RWPE2 (cell line): ENCODE measurements around the gene CERK.
A peak's percentile ranks its signal among the peaks of the same experiment; 100 is the strongest.

ENCODE experiments used
- ATAC-seq: fragments of 200-7000 bp; cut with Tn5 transposase; 3 replicates; pipeline ENCODE4 v1.9.1; 2021; ENCODE audit warnings: low read depth
- DNase-seq: peaks from one replicate; pipeline ENCODE4 v3.0.0-alpha.2; 2020; ENCODE audit warnings: low spot score
- H3K27ac ChIP-seq: fragments of 450-650 bp; 2 replicates; pipeline ENCODE4 v1.5.1; 2017; ENCODE audit warnings: mild to moderate bottlenecking; ENCODE audit not compliant: poor library complexity, severe bottlenecking
- H3K27me3 ChIP-seq: fragments of 250-450 bp; sonication (Bioruptor Pico); 2 replicates; pipeline ENCODE4 v1.5.1; 2021; ENCODE audit warnings: mild to moderate bottlenecking, moderate library complexity; ENCODE audit not compliant: insufficient read depth, poor library complexity, severe bottlenecking
- H3K36me3 ChIP-seq: fragments of 250-450 bp; sonication (Bioruptor Pico); 2 replicates; pipeline ENCODE4 v1.5.1; 2020; ENCODE audit warnings: low read depth, mild to moderate bottlenecking, moderate library complexity
- H3K4me1 ChIP-seq: fragments of 250-450 bp; sonication (Bioruptor Pico); 2 replicates; pipeline ENCODE4 v1.5.1; 2021; ENCODE audit warnings: mild to moderate bottlenecking, moderate library complexity; ENCODE audit not compliant: insufficient read depth, poor library complexity, severe bottlenecking
- H3K4me3 ChIP-seq: fragments of 250-450 bp; sonication (Bioruptor Pico); 2 replicates; pipeline ENCODE4 v1.5.1; 2021; ENCODE audit warnings: mild to moderate bottlenecking, moderate library complexity; ENCODE audit not compliant: severe bottlenecking
- H3K9me3 ChIP-seq: fragments of 250-450 bp; sonication (Bioruptor Pico); 2 replicates; pipeline ENCODE4 v1.5.1; 2021; ENCODE audit warnings: mild to moderate bottlenecking, moderate library complexity; ENCODE audit not compliant: severe bottlenecking
- TF ChIP-seq, protein P1 (sequence below): fragments of 450-650 bp; IDR thresholded peaks from one replicate; pipeline ENCODE4 v1.5.1; 2017; ENCODE audit warnings: mild to moderate bottlenecking, moderate library complexity; ENCODE audit not compliant: poor library complexity, severe bottlenecking

Gene CERK

DNA sequence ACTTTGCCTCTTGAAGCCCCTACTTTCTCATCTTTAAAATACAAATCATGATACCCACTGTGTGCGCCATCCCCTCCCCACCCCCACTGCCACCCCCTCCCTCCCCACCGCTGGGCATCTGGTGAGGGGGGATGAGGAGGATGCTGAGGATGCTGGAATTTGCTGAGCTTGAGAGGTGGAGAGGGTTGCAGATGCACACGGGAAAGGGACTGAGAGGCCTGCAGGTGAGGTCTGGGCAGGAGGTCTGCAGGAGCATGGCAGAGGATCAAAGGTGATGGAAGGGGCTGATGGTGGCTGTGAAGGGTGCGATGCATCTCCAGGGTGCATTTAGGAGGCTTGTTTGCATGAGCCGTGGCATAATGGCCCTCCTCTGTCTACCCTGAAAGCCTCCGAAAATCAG, 16.8 kb upstream of the CERK start:
- DNase-seq (no peak), ATAC-seq (no peak)
- H3K27me3 ChIP-seq: no peaks in the 10 kb centered on the region
- H3K9me3 ChIP-seq: peaks cover 11% of the 10 kb centered on the region
- H3K4me1 ChIP-seq: peaks cover 11% of the 10 kb centered on the region
- TF ChIP-seq, protein P1, sequence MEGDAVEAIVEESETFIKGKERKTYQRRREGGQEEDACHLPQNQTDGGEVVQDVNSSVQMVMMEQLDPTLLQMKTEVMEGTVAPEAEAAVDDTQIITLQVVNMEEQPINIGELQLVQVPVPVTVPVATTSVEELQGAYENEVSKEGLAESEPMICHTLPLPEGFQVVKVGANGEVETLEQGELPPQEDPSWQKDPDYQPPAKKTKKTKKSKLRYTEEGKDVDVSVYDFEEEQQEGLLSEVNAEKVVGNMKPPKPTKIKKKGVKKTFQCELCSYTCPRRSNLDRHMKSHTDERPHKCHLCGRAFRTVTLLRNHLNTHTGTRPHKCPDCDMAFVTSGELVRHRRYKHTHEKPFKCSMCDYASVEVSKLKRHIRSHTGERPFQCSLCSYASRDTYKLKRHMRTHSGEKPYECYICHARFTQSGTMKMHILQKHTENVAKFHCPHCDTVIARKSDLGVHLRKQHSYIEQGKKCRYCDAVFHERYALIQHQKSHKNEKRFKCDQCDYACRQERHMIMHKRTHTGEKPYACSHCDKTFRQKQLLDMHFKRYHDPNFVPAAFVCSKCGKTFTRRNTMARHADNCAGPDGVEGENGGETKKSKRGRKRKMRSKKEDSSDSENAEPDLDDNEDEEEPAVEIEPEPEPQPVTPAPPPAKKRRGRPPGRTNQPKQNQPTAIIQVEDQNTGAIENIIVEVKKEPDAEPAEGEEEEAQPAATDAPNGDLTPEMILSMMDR: no peak
- no peak overlapping the region for H3K4me3 ChIP-seq
- peak overlapping the region; percentile 96 for H3K27ac ChIP-seq
- no peaks in the 10 kb centered on the region for H3K36me3 ChIP-seq

DNA sequence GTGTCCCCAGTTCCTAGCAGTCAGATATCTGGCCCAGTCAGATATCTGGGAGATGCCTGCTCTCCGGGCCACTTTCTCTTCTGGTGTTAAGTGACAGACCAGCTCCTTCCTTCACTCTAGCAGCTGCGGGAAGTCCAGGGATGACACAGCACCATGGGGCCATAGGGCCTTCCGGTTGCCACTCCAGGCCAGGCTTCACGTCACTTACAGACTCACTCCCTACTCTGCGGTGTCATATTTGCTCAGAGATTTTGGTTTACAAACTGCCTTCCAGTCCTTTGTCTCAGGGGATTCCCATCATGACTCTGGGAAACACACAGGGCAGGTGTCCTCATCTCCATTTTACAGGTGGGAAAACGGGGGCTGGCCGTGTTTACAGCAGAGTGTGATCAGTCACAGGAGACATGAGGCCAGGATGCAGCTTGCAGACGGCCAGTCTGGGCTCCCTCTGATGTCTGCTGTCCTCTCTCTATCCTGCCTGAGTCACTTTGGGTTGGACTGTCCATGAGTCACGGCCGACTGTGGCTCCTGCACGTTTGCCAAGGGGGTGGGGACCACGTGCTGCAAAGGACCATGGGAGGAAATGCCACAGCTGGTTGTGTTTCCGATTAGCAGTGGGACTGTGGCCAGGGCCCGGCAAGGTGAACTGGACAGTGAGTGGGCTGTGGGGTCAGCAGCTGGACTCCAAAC, 16.2 kb upstream of the CERK start:
- ATAC-seq (peak; percentile 97), DNase-seq (peak; percentile 93)
- Histone ChIP-seq H3K36me3 (no peaks in the 10 kb centered on the region), H3K4me3 (no peak overlapping the region), H3K9me3 (peaks cover 11% of the 10 kb centered on the region), H3K27me3 (no peaks in the 10 kb centered on the region), H3K4me1 (peaks cover 11% of the 10 kb centered on the region), H3K27ac (peak overlapping the region; percentile 96)
- TF ChIP-seq, protein P1: no peak

DNA sequence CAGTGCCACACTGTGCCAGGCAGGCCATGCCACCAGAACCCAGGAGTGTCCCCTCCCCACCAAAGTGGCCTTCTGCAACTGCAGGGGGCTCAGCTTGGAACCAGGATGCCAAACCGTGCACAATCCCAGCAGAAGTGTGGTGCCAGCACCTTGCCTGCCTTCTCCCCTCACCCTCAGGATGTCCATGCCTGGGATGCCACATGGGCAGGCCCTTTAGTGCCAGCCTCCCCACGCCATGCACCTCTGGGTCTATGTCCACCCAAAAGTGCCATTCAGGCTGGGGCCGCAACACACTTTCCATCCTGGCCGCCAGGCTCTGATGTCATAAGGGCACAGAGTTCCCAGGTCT, 15.7 kb upstream of the CERK start:
- H3K27me3 ChIP-seq: no peaks in the 10 kb centered on the region
- no peaks in the 10 kb centered on the region for H3K36me3 ChIP-seq
- H3K4me1 ChIP-seq: peaks cover 11% of the 10 kb centered on the region
- ATAC-seq (no peak), DNase-seq (no peak)
- TF ChIP-seq, protein P1: no peak
- H3K4me3 ChIP-seq: no peak overlapping the region
- H3K9me3 ChIP-seq: peaks cover 11% of the 10 kb centered on the region
- peak overlapping the region; percentile 96 for H3K27ac ChIP-seq

DNA sequence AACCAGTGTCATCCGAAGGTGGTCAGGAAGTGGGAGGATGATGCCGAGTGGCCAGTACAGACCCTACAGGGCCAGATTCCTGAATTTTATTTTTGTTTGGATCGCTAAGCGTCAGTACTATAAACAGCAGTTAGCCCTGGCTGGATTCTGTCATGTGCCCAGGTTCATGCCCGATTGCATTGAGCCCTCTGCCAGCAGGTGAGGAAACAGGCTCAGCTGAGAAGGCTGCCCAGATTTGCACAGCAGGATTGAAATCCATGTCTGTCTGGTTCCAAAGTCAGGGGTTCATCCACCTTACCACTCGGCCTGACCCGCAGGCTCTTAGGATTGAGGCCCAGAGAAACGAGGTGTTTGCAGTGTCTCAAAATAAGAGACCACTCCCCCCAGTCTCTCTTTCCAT, 15.3 kb upstream of the CERK start:
- Histone ChIP-seq H3K36me3 (no peaks in the 10 kb centered on the region), H3K4me3 (no peak overlapping the region), H3K27me3 (no peaks in the 10 kb centered on the region), H3K27ac (peak overlapping the region; percentile 96), H3K4me1 (peaks cover 11% of the 10 kb centered on the region), H3K9me3 (peaks cover 11% of the 10 kb centered on the region)
- ATAC-seq: no peak
- TF ChIP-seq, protein P1: no peak
- no peak for DNase-seq

DNA sequence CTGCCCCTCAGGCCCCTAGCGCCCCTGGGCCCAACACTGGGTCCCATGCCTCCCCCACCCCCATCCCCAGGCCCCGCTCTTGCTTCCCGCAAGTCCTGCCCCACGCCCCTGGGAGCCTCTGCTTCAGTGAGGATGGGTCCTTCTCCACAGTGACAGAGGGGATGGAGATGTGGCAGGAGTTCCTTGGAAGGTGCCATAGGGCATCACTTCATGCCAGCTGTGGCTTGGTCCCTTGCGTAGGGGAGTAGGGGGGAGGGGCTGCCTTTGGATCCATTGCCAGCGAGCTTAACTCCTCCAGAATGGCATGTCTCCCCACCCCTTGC, 14.9 kb upstream of the CERK start:
- no peaks in the 10 kb centered on the region for H3K36me3 ChIP-seq
- DNase-seq (no peak), ATAC-seq (no peak)
- TF ChIP-seq, protein P1: no peak
- H3K9me3 ChIP-seq: peaks cover 11% of the 10 kb centered on the region
- H3K27ac ChIP-seq: peak overlapping the region; percentile 96
- peaks cover 11% of the 10 kb centered on the region for H3K4me1 ChIP-seq
- no peaks in the 10 kb centered on the region for H3K27me3 ChIP-seq
- no peak overlapping the region for H3K4me3 ChIP-seq
